ENCODE results near the gene COPB2.

GRCh38 chr3:139311557-139311956, 77.9 kb downstream of the COPB2 start:
- TF ChIP-seq TAF1 (IDR thresholded peaks at IDR 0.05; ENCODE audit: borderline replicate concordance, low read depth, low read length) (no peak), FOXK2 (IDR thresholded peaks at IDR 0.05) (no peak), SIN3A (IDR thresholded peaks at IDR 0.05; ENCODE audit: low read depth, low read length) (no peak)
